H1 (cell line): ENCODE results near the gene MKNK2. TPM values are rescaled to one million over a fixed set of nuclear protein-coding genes. Genes with fewer than 3 reads are reported as not detected.

ENCODE experiments used
- CTCF ChIA-PET: fragments of 300-600 bp; sonication (Branson Sonifier 250); formaldehyde crosslinking; loops from one replicate; lab custom pipeline; 2021; ENCODE audit not compliant: partially characterized antibody; lab: Charles Lee
- POLR2A ChIA-PET: fragments of 300-600 bp; sonication (Branson Sonifier 250); formaldehyde crosslinking; loops from one replicate; lab custom pipeline; 2021; ENCODE audit warnings: inconsistent platforms; ENCODE audit not compliant: partially characterized antibody; lab: Charles Lee
- DNase-seq, 2 experiments: peaks; one replicate each; pipeline versions ENCODE4 v3.0.0 to v3.0.0-alpha.2; 2010 to 2022; ENCODE audit warnings: low spot score in 2 of 2, low read depth in 1 of 2, mixed read lengths in 1 of 2
- FAIRE-seq: peaks from 2 replicates; lab custom pipeline; 2011; peaks lifted over from hg19 to GRCh38; lab: Jason Lieb, UNC
- H2AFZ ChIP-seq: 2 replicates; pipeline ENCODE4 v1.8.1; 2012; ENCODE audit warnings: low read length, inconsistent platforms
- H2AK5ac ChIP-seq: 2 replicates; pipeline ENCODE4 v1.6.1; 2013; ENCODE audit warnings: low read depth, low read length
- H2BK120ac ChIP-seq: replicated peaks from 2 replicates; pipeline ENCODE3; 2013; ENCODE audit warnings: low read depth, low read length, inconsistent platforms
- H2BK12ac ChIP-seq: 2 replicates; pipeline ENCODE4 v1.6.1; 2013; ENCODE audit warnings: low read depth, low read length
- H2BK15ac ChIP-seq: 2 replicates; pipeline ENCODE4 v1.6.1; 2013; ENCODE audit warnings: low read length
- H2BK20ac ChIP-seq: 2 replicates; pipeline ENCODE4 v1.6.1; 2013; ENCODE audit warnings: low read length
- H2BK5ac ChIP-seq: 2 replicates; pipeline ENCODE4 v1.6.1; 2013; ENCODE audit warnings: low read depth, low read length
- H3K14ac ChIP-seq: 2 replicates; pipeline ENCODE4 v1.6.1; 2013; ENCODE audit warnings: inconsistent platforms; ENCODE audit not compliant: insufficient read length
- H3K18ac ChIP-seq: 2 replicates; pipeline ENCODE4 v1.6.1; 2013; ENCODE audit warnings: low read length; ENCODE audit errors: extremely low read depth
- H3K23ac ChIP-seq: 2 replicates; pipeline ENCODE4 v1.6.1; 2013; ENCODE audit warnings: inconsistent platforms; ENCODE audit not compliant: insufficient read length
- H3K23me2 ChIP-seq: 2 replicates; pipeline ENCODE4 v1.6.1; 2013; ENCODE audit warnings: low read depth, low read length
- H3K27ac ChIP-seq: 2 replicates; pipeline ENCODE4 v1.6.1; 2011; ENCODE audit warnings: low read depth, low read length, inconsistent platforms
- H3K27me3 ChIP-seq, 4 experiments: replicated peaks in 1 of 4; 1 replicate in 1 of 4; 2 replicates in 3 of 4; pipeline versions ENCODE4 v1.6.1 to v1.8.1; 2011 to 2013; ENCODE audit warnings: low read length in 3 of 4, mild to moderate bottlenecking in 3 of 4, inconsistent platforms in 2 of 4, mixed read lengths in 2 of 4, moderate library complexity in 1 of 4; ENCODE audit not compliant: control insufficient read depth in 3 of 4, insufficient read depth in 3 of 4; ENCODE audit errors: extremely low read depth in 1 of 4
- H3K36me3 ChIP-seq, 4 experiments: 2 replicates each; pipeline versions ENCODE4 v1.6.1 to v1.8.1; 2011 to 2013; ENCODE audit warnings: mild to moderate bottlenecking in 4 of 4, low read length in 3 of 4, moderate library complexity in 2 of 4, control low read depth in 1 of 4, inconsistent platforms in 1 of 4; ENCODE audit not compliant: insufficient read depth in 4 of 4, control insufficient read depth in 2 of 4
- H3K4ac ChIP-seq: replicated peaks from 2 replicates; pipeline ENCODE3; 2013; ENCODE audit warnings: low read length, low read depth, mixed read lengths, inconsistent platforms; ENCODE audit not compliant: insufficient read length
- H3K4me1 ChIP-seq, 4 experiments: replicated peaks in 1 of 4; 1 replicate in 1 of 4; 2 replicates in 3 of 4; pipeline versions ENCODE4 v1.6.1 to v1.8.1; 2011 to 2013; ENCODE audit warnings: low read length in 3 of 4, inconsistent platforms in 2 of 4, mixed read lengths in 1 of 4; ENCODE audit not compliant: insufficient read depth in 4 of 4, control insufficient read depth in 3 of 4
- H3K4me2 ChIP-seq, 2 experiments: 2 replicates each; pipeline versions ENCODE4 v1.6.1 to v1.8.1; 2011 to 2013; ENCODE audit warnings: low read depth in 2 of 2, low read length in 2 of 2, control low read depth in 1 of 2, inconsistent platforms in 1 of 2, mild to moderate bottlenecking in 1 of 2; ENCODE audit not compliant: insufficient read depth in 1 of 2
- H3K4me3 ChIP-seq, 4 experiments: fragments of 200-600, 300-600 bp in 1 of 4; sonication (generic), shearing (Covaris generic), sonication (Bioruptor Twin) in 1 of 4; 2 replicates each; pipeline versions ENCODE4 v1.5.1 to v1.8.1; 2011 to 2016; ENCODE audit warnings: low read length in 4 of 4, low read depth in 3 of 4, control low read depth in 2 of 4, inconsistent platforms in 2 of 4, mild to moderate bottlenecking in 2 of 4, mixed read lengths in 1 of 4, moderate library complexity in 1 of 4; ENCODE audit not compliant: insufficient read depth in 2 of 4; ENCODE audit errors: extremely low read depth in 1 of 4
- H3K56ac ChIP-seq: replicated peaks from 2 replicates; pipeline ENCODE3; 2013; ENCODE audit warnings: low read depth, mild to moderate bottlenecking, mixed read lengths, low read length, inconsistent platforms; ENCODE audit not compliant: insufficient read length
- H3K79me1 ChIP-seq: 2 replicates; pipeline ENCODE4 v1.6.1; 2013; ENCODE audit warnings: low read depth, low read length, control low read depth
- H3K79me2 ChIP-seq, 2 experiments: 2 replicates each; pipeline versions ENCODE4 v1.6.1 to v1.8.1; 2012 to 2013; ENCODE audit warnings: low read length in 2 of 2, mild to moderate bottlenecking in 2 of 2, inconsistent platforms in 1 of 2; ENCODE audit not compliant: insufficient read depth in 2 of 2, control insufficient read depth in 1 of 2
- H3K9ac ChIP-seq, 4 experiments: replicated peaks in 1 of 4; 1 replicate in 1 of 4; 2 replicates in 3 of 4; pipeline versions ENCODE4 v1.6.1 to v1.8.1; 2011 to 2013; ENCODE audit warnings: low read depth in 3 of 4, low read length in 3 of 4, control low read depth in 2 of 4, mild to moderate bottlenecking in 2 of 4, moderate library complexity in 2 of 4, inconsistent platforms in 1 of 4; ENCODE audit errors: extremely low read depth in 1 of 4
- H3K9me3 ChIP-seq, 2 experiments: 2 replicates each; pipeline versions ENCODE4 v1.6.1 to v1.8.1; 2012 to 2013; ENCODE audit warnings: mild to moderate bottlenecking in 2 of 2, moderate library complexity in 2 of 2, control low read depth in 1 of 2, inconsistent platforms in 1 of 2, low read depth in 1 of 2, low read length in 1 of 2, mixed read lengths in 1 of 2; ENCODE audit not compliant: insufficient read depth in 2 of 2
- H4K20me1 ChIP-seq, 2 experiments: replicated peaks in 1 of 2; 2 replicates each; pipeline versions ENCODE3 to v1.8.1; 2011 to 2013; ENCODE audit warnings: inconsistent platforms in 2 of 2, low read length in 2 of 2, mild to moderate bottlenecking in 1 of 2; ENCODE audit not compliant: insufficient read depth in 2 of 2, control insufficient read depth in 1 of 2
- H4K5ac ChIP-seq: 2 replicates; pipeline ENCODE4 v1.6.1; 2013; ENCODE audit warnings: low read length, low read depth, mixed read lengths, inconsistent platforms; ENCODE audit not compliant: insufficient read length
- H4K8ac ChIP-seq: 2 replicates; pipeline ENCODE4 v1.8.0; 2013; ENCODE audit warnings: mild to moderate bottlenecking, moderate library complexity, low read length, inconsistent platforms; ENCODE audit not compliant: insufficient read depth; ENCODE audit errors: extremely low read depth
- H4K91ac ChIP-seq: replicated peaks from 2 replicates; pipeline ENCODE3; 2013; ENCODE audit warnings: low read length, mixed read lengths, inconsistent platforms; ENCODE audit not compliant: insufficient read length
- CEBPB ChIP-seq: IDR thresholded peaks from 2 replicates; pipeline ENCODE4 v1.6.1; 2012; ENCODE audit warnings: low read depth, low read length
- CHD2 ChIP-seq: IDR thresholded peaks from 2 replicates; pipeline ENCODE4 v1.6.1; 2012; ENCODE audit warnings: low read length, improper control_type of control experiment
- CREB1 ChIP-seq: IDR thresholded peaks from 2 replicates; pipeline ENCODE4 v1.6.1; 2012; ENCODE audit warnings: inconsistent platforms
- KDM5A ChIP-seq: fragments of 200-600 bp; IDR thresholded peaks from 2 replicates; pipeline ENCODE4 v1.7.1; 2012; ENCODE audit warnings: mild to moderate bottlenecking, low read length, inconsistent platforms, mixed read lengths
- MAFK ChIP-seq: IDR thresholded peaks from 2 replicates; pipeline ENCODE4 v1.6.1; 2012; ENCODE audit warnings: low read depth, mild to moderate bottlenecking, improper control_type of control experiment, low read length
- POLR2AphosphoS5 ChIP-seq: IDR thresholded peaks from 2 replicates; pipeline ENCODE4 v1.6.1; 2011; ENCODE audit warnings: low read depth, low read length
- RBBP5 ChIP-seq: IDR thresholded peaks from 2 replicates; pipeline ENCODE4 v1.7.1; 2012; ENCODE audit warnings: low read depth, mild to moderate bottlenecking, inconsistent platforms, low read length, moderate library complexity, borderline replicate concordance
- SIN3A ChIP-seq, 2 experiments: IDR thresholded peaks in 1 of 2; conservative IDR thresholded peaks in 1 of 2; 2 replicates each; pipeline ENCODE4 v1.6.1; 2011 to 2012; ENCODE audit warnings: low read length in 2 of 2, improper control_type of control experiment in 1 of 2, low read depth in 1 of 2, mild to moderate bottlenecking in 1 of 2
- SIX5 ChIP-seq: IDR thresholded peaks from 2 replicates; pipeline ENCODE4 v1.6.1; 2011; ENCODE audit warnings: mild to moderate bottlenecking, low read depth, low read length
- SP4 ChIP-seq: IDR thresholded peaks from 2 replicates; pipeline ENCODE4 v1.6.1; 2012; ENCODE audit warnings: low read length, inconsistent platforms
- SRF ChIP-seq: IDR thresholded peaks from 2 replicates; pipeline ENCODE4 v1.6.1; 2011; ENCODE audit warnings: mild to moderate bottlenecking, low read depth, low read length, moderate library complexity
- TCF12 ChIP-seq: IDR thresholded peaks from 2 replicates; pipeline ENCODE4 v1.6.1; 2011; ENCODE audit warnings: low read depth, mild to moderate bottlenecking, low read length
- YY1 ChIP-seq: IDR thresholded peaks from 2 replicates; pipeline ENCODE4 v1.6.1; 2011; ENCODE audit warnings: low read depth, mild to moderate bottlenecking, low read length
- WGBS, 2 experiments: shearing (Covaris generic) in 1 of 2; methylation state at CpG; one replicate each; pipeline versions ENCODE4 v1.1.6 to v1.1.7; 2013 to 2015; ENCODE audit warnings: low lambda C conversion rate in 2 of 2, mixed read lengths in 2 of 2, inconsistent platforms in 1 of 2, low coverage in 1 of 2, missing lambda C conversion rate in 1 of 2; ENCODE audit not compliant: insufficient replicate concordance in 2 of 2, insufficient coverage in 1 of 2, insufficient read length in 1 of 2; ENCODE audit errors: extremely low coverage in 1 of 2, missing lambda C conversion rate in 1 of 2; 5-methylcytosine and 5-hydroxymethylcytosine counted together
- polyA plus RNA-seq, 7 experiments: library from polyadenylated mRNA; depleted of rRNA in 3 of 7; stranded (reverse) in 5 of 7; unstranded in 2 of 7; fragments of >200 nt in 5 of 7; fragments of 200-250 nt in 2 of 7; gene quantifications; 1 replicate in 5 of 7; 2 replicates in 1 of 7; 4 replicates in 1 of 7; pipeline versions ENCODE4 v1.2.1 to v1.2.3, GENCODE V29; 2011 to 2013; ENCODE audit warnings: missing spikeins in 2 of 7, mixed read lengths in 2 of 7
- total RNA-seq: library from RNA; stranded (reverse); fragmentation: NEBNext Ultra II Directional; extraction: Animal tissue kit (Norgen Biotek cat#: 25700); gene quantifications from 2 replicates; pipeline ENCODE4 v1.2.1, GENCODE V29; 2021
- TF ChIP-seq, protein P1 (sequence below): IDR thresholded peaks from 2 replicates; pipeline ENCODE4 v1.6.1; 2012; ENCODE audit warnings: low read length, inconsistent platforms

Gene MKNK2
- total and polyA plus RNA-seq, 2 of the 8 experiments (the other 6 are each of a cell fraction or from before 2014, with no cell fraction given), result 163 to 166 TPM

DNA sequence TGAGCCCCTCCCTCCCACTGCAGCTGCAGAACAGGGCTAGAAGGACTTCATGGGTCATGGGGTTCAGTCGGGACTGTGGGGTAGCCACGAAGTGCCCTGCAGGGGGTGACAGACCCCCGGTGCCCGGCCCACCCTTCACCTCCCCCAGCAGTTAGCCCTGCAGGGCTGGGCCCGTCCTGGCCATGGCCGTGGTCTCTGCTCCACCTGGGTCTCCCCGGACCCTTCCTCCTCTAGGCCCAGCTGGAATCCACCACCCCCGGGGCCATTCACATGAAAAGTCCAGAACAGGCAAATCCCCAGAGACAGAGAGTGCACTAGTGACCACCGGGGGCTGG lies 17.3 kb downstream of the MKNK2 start:
- FAIRE-seq (no peak), DNase-seq (peak in 1 of 2 experiments; percentile 45)
- Histone ChIP-seq H3K27ac (no peak overlapping the region), H3K79me1 (0 out of 2 replicates have a peak, but pooled peaks cover 2% of the 10 kb centered on the region), H3K23ac (no peak overlapping the region), H3K4me1 (peaks cover 0 to 9% (median 0%) of the 10 kb centered on the region in 4 experiments; a peak in 3 of 7 replicates), H2BK12ac (no peak overlapping the region), H3K9ac (no peak overlapping the region), H2BK15ac (no peak overlapping the region), H3K18ac (no peak overlapping the region), H2BK20ac (no peak overlapping the region), H3K79me2 (no peaks in the 10 kb centered on the region), H4K20me1 (peaks cover 0 to 3% of the 10 kb centered on the region in 2 experiments), H3K9me3 (peaks cover 7 to 8% of the 10 kb centered on the region in 2 experiments; a peak in 1 of 4 replicates), H2BK5ac (no peak overlapping the region), H3K36me3 (peaks cover 0 to 7% (median 0%) of the 10 kb centered on the region in 4 experiments; a peak in 1 of 8 replicates), H4K5ac (no peak overlapping the region), H2AK5ac (no peak overlapping the region), H3K14ac (no peak overlapping the region), H3K27me3 (no peaks in the 10 kb centered on the region), H3K4ac (no peak overlapping the region), H3K56ac (no peak overlapping the region), H2AFZ (no peak overlapping the region), H4K91ac (no peak overlapping the region), H3K4me3 (no peak overlapping the region), H2BK120ac (no peak overlapping the region), H3K4me2 (no peak overlapping the region; a peak in 1 of 4 replicates), H3K23me2 (no peaks in the 10 kb centered on the region), H4K8ac (peak overlapping the region; percentile 41; the same call in 1 of the 2 replicates)
- ChIA-PET CTCF (interaction anchor here (0.8 to 2.5 kb wide), 6 partner anchors 11 to 88 kb away, joined by 3 to 11 read pairs (median 5); no protein-coding TSS in a partner anchor), POLR2A (interaction anchor here (0.7 to 27.5 kb wide), 5 partner anchors 8 to 30 kb away, joined by 3 to 524 read pairs (median 4); partner anchors contain the start of gene MKNK2)
- WGBS, 2 experiments, result 85% methylated on average over 7 of the region's 9 CpGs; no CpG with 5 or more reads in 1 of the 2 experiments
- TF ChIP-seq SIX5 (no peak), CEBPB (no peak), POLR2AphosphoS5 (no peak), KDM5A (no peak), SIN3A (conservative IDR thresholded peaks at IDR 0.05 in 1 of 2, IDR thresholded peaks at IDR 0.05 in 1 of 2; ENCODE audit: low read depth in 1 of 2, low read length in 2 of 2) (no peak), CREB1 (no peak), TCF12 (no peak), YY1 (no peak), CHD2 (no peak), SP4 (no peak), RBBP5 (no peak), SRF (no peak), MAFK (no peak)
- TF ChIP-seq, protein P1, sequence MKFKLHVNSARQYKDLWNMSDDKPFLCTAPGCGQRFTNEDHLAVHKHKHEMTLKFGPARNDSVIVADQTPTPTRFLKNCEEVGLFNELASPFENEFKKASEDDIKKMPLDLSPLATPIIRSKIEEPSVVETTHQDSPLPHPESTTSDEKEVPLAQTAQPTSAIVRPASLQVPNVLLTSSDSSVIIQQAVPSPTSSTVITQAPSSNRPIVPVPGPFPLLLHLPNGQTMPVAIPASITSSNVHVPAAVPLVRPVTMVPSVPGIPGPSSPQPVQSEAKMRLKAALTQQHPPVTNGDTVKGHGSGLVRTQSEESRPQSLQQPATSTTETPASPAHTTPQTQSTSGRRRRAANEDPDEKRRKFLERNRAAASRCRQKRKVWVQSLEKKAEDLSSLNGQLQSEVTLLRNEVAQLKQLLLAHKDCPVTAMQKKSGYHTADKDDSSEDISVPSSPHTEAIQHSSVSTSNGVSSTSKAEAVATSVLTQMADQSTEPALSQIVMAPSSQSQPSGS, result no peak
